Glutamatergic neuron (in vitro differentiated cells): ENCODE data around the gene BRIX1. TPM values are rescaled to one million over a fixed set of nuclear protein-coding genes. Genes with fewer than 3 reads are reported as not detected.

Experiments
- DNase-seq: peaks from one replicate; pipeline ENCODE4 v3.0.0; 2022
- H3K27ac Mint-ChIP-seq: one replicate; pipeline ENCODE4 v1.8.0; 2020; ENCODE audit warnings: mild to moderate bottlenecking, mixed read lengths, inconsistent platforms; ENCODE audit not compliant: unreplicated experiment
- H3K27me3 Mint-ChIP-seq: one replicate; pipeline ENCODE4 v1.8.0; 2020; ENCODE audit warnings: mild to moderate bottlenecking, moderate library complexity, mixed read lengths, inconsistent platforms; ENCODE audit not compliant: unreplicated experiment
- H3K36me3 Mint-ChIP-seq: one replicate; pipeline ENCODE4 v1.8.0; 2020; ENCODE audit warnings: mild to moderate bottlenecking, mixed read lengths, inconsistent platforms; ENCODE audit not compliant: unreplicated experiment
- H3K4me1 Mint-ChIP-seq: one replicate; pipeline ENCODE4 v1.8.0; 2020; ENCODE audit warnings: mild to moderate bottlenecking, low read depth, mixed read lengths, inconsistent platforms; ENCODE audit not compliant: unreplicated experiment
- H3K4me3 Mint-ChIP-seq: one replicate; pipeline ENCODE4 v1.8.0; 2020; ENCODE audit warnings: mild to moderate bottlenecking, mixed read lengths, inconsistent platforms; ENCODE audit not compliant: unreplicated experiment
- H3K9me3 Mint-ChIP-seq: one replicate; pipeline ENCODE4 v1.8.0; 2020; ENCODE audit warnings: mild to moderate bottlenecking, moderate library complexity, mixed read lengths, inconsistent platforms; ENCODE audit not compliant: unreplicated experiment
- CTCF ChIP-seq: fragments of 200-600 bp; sonication (generic); IDR thresholded peaks from one replicate; pipeline ENCODE4 v1.5.0; 2021; ENCODE audit not compliant: partially characterized antibody, unreplicated experiment
- total RNA-seq: library from RNA; stranded (reverse); fragmentation: NEBNext Ultra II Directional; extraction: Animal tissue kit (Norgen Biotek cat#: 25700); gene quantifications from one replicate; pipeline ENCODE4 v1.2.1, GENCODE V29; 2021; ENCODE audit not compliant: unreplicated experiment

The BRIX1 gene
- total RNA-seq, 1 donor from 2014 or later, result 19.0 TPM

GRCh38 chr5:34927785-34928184, 12.3 kb downstream of the BRIX1 start:
- Mint-ChIP-seq H3K27ac (peak overlapping the region; percentile 88), H3K36me3 (no peaks in the 10 kb centered on the region), H3K4me3 (no peak overlapping the region), H3K9me3 (peaks cover 10% of the 10 kb centered on the region), H3K4me1 (peaks cover 11% of the 10 kb centered on the region), H3K27me3 (peaks cover 6% of the 10 kb centered on the region)
- no peak for DNase-seq
- no peak for TF ChIP-seq CTCF

GRCh38 chr5:34928267-34928666, 12.8 kb downstream of the BRIX1 start:
- Mint-ChIP-seq H3K9me3 (peaks cover 10% of the 10 kb centered on the region), H3K4me1 (peaks cover 11% of the 10 kb centered on the region), H3K27me3 (peaks cover 6% of the 10 kb centered on the region), H3K36me3 (no peaks in the 10 kb centered on the region), H3K4me3 (peak overlapping the region; percentile 77), H3K27ac (peak overlapping the region; percentile 88)
- DNase-seq, result no peak
- TF ChIP-seq CTCF, result no peak

GRCh38 chr5:34929134-34929719, 13.7 kb downstream of the BRIX1 start, which contains the start of gene DNAJC21:
DNAJC21 (plus strand) TSS chr5:34929559; CDS start chr5:34929820, 261 bp downstream.
- peak within 1 kb of the TSS; percentile 95 for H3K4me3 Mint-ChIP-seq
- H3K9me3 Mint-ChIP-seq, result peaks cover 10% of the 10 kb centered on the region
- no peak for TF ChIP-seq CTCF
- H3K27ac Mint-ChIP-seq, result peak within 1 kb of the TSS; percentile 96
- peak; percentile 99 for DNase-seq
- peaks cover 11% of the 10 kb centered on the region for H3K4me1 Mint-ChIP-seq
- H3K36me3 Mint-ChIP-seq, result no peaks in the 10 kb centered on the region
- H3K27me3 Mint-ChIP-seq, result peaks cover 6% of the 10 kb centered on the region

GRCh38 chr5:34929720-34930461, 14.4 kb downstream of the BRIX1 start:
- peaks cover 11% of the 10 kb centered on the region for H3K4me1 Mint-ChIP-seq
- no peaks in the 10 kb centered on the region for H3K36me3 Mint-ChIP-seq
- peak overlapping the region; percentile 88 for H3K27ac Mint-ChIP-seq
- DNase-seq, result peak; percentile 78
- TF ChIP-seq CTCF, result no peak
- H3K9me3 Mint-ChIP-seq, result peaks cover 10% of the 10 kb centered on the region
- H3K27me3 Mint-ChIP-seq, result peaks cover 6% of the 10 kb centered on the region
- peak overlapping the region; percentile 95 for H3K4me3 Mint-ChIP-seq

- Mint-ChIP-seq H3K36me3 (no peaks in the 10 kb centered on the region), H3K27me3 (peaks cover 6% of the 10 kb centered on the region), H3K4me1 (peaks cover 11% of the 10 kb centered on the region), H3K9me3 (peaks cover 10% of the 10 kb centered on the region), H3K4me3 (peak overlapping the region; percentile 95), H3K27ac (peak overlapping the region; percentile 88)
- no peak for TF ChIP-seq CTCF
- DNase-seq, result no peak
Observed at GRCh38 chr5:34930462-34930844, 14.9 kb downstream of the BRIX1 start.
